ENCODE data around the gene SGCD.

DNA sequence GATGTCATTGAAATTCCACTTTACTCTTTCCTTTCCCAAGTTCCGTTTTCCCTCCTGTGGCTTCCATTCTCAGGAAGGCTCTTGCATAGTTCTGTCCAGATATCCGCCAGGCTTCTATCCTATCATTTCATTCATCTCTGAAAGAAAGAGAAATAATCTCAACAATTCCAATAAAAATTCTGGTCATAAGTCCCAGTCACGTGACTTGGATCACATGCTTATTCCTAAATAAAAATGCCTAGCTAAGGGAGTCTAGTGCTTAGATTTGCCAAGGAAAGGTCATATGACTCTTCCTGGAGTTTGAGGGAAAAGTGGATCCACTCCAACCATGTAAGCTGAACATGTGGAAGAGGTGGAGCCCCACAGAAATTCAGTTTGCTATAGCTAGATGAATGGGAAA lies 377.2 kb downstream of the SGCD start:
- no peak for TF ChIP-seq CTCF (IDR thresholded peaks at IDR 0.05; ENCODE audit: insufficient read depth, low read length)
- no peak for TF ChIP-seq SPI1 (IDR thresholded peaks at IDR 0.05; ENCODE audit: borderline replicate concordance, low read depth)
- TF ChIP-seq POLR2AphosphoS5 (IDR thresholded peaks at IDR 0.05; ENCODE audit: low read depth) = no peak
- TF ChIP-seq, protein P1, sequence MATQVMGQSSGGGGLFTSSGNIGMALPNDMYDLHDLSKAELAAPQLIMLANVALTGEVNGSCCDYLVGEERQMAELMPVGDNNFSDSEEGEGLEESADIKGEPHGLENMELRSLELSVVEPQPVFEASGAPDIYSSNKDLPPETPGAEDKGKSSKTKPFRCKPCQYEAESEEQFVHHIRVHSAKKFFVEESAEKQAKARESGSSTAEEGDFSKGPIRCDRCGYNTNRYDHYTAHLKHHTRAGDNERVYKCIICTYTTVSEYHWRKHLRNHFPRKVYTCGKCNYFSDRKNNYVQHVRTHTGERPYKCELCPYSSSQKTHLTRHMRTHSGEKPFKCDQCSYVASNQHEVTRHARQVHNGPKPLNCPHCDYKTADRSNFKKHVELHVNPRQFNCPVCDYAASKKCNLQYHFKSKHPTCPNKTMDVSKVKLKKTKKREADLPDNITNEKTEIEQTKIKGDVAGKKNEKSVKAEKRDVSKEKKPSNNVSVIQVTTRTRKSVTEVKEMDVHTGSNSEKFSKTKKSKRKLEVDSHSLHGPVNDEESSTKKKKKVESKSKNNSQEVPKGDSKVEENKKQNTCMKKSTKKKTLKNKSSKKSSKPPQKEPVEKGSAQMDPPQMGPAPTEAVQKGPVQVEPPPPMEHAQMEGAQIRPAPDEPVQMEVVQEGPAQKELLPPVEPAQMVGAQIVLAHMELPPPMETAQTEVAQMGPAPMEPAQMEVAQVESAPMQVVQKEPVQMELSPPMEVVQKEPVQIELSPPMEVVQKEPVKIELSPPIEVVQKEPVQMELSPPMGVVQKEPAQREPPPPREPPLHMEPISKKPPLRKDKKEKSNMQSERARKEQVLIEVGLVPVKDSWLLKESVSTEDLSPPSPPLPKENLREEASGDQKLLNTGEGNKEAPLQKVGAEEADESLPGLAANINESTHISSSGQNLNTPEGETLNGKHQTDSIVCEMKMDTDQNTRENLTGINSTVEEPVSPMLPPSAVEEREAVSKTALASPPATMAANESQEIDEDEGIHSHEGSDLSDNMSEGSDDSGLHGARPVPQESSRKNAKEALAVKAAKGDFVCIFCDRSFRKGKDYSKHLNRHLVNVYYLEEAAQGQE (IDR thresholded peaks at IDR 0.05; ENCODE audit: insufficient replicate concordance, low read depth) = no peak
